ENCODE data around the gene ABHD15. TPM values are rescaled to one million over a fixed set of nuclear protein-coding genes. Genes with fewer than 3 reads are reported as not detected.

ABHD15 gene
- total RNA-seq, 1 donor from 2014 or later = 6.3 TPM

GRCh38 chr17:29608986-29609385, 42.1 kb upstream of the ABHD15 start:
- Histone ChIP-seq H3K4me3 (ENCODE audit: low read depth, low read length) (no peak overlapping the region), H3K27me3 (ENCODE audit: control insufficient read depth, insufficient read depth, low read length) (no peaks in the 10 kb centered on the region), H3K36me3 (ENCODE audit: control insufficient read depth, insufficient read depth, low read length) (peaks cover 2% of the 10 kb centered on the region)
- FAIRE-seq (no peak), DNase-seq (ENCODE audit: low read depth) (no peak)
- no peak for TF ChIP-seq CTCF (IDR thresholded peaks at IDR 0.05; ENCODE audit: insufficient read depth, low read length, severe bottlenecking)

GRCh38 chr17:29607557-29608195, 40.8 kb upstream of the ABHD15 start:
- H3K36me3 ChIP-seq (ENCODE audit: control insufficient read depth, insufficient read depth, low read length) = peaks cover 2% of the 10 kb centered on the region
- no peak for DNase-seq (ENCODE audit: low read depth)
- no peak for TF ChIP-seq CTCF (IDR thresholded peaks at IDR 0.05; ENCODE audit: insufficient read depth, low read length, severe bottlenecking)
- no peak for FAIRE-seq
- H3K27me3 ChIP-seq (ENCODE audit: control insufficient read depth, insufficient read depth, low read length) = no peaks in the 10 kb centered on the region
- no peak overlapping the region for H3K4me3 ChIP-seq (ENCODE audit: low read depth, low read length)

GRCh38 chr17:29603109-29603674, 36.4 kb upstream of the ABHD15 start:
- no peak for TF ChIP-seq CTCF (IDR thresholded peaks at IDR 0.05; ENCODE audit: insufficient read depth, low read length, severe bottlenecking)
- Histone ChIP-seq H3K4me3 (ENCODE audit: low read depth, low read length) (no peak overlapping the region), H3K27me3 (ENCODE audit: control insufficient read depth, insufficient read depth, low read length) (no peaks in the 10 kb centered on the region), H3K36me3 (ENCODE audit: control insufficient read depth, insufficient read depth, low read length) (no peaks in the 10 kb centered on the region)
- DNase-seq (ENCODE audit: low read depth) (no peak), FAIRE-seq (no peak)

- DNase-seq (ENCODE audit: low read depth) (no peak), FAIRE-seq (no peak)
- Histone ChIP-seq H3K4me3 (ENCODE audit: low read depth, low read length) (no peak overlapping the region), H3K27me3 (ENCODE audit: control insufficient read depth, insufficient read depth, low read length) (no peaks in the 10 kb centered on the region), H3K36me3 (ENCODE audit: control insufficient read depth, insufficient read depth, low read length) (no peaks in the 10 kb centered on the region)
- TF ChIP-seq CTCF (IDR thresholded peaks at IDR 0.05; ENCODE audit: insufficient read depth, low read length, severe bottlenecking) = no peak
Observed at GRCh38 chr17:29597361-29598172, 30.7 kb upstream of the ABHD15 start.

GRCh38 chr17:29596811-29597210, 30.0 kb upstream of the ABHD15 start:
- no peak overlapping the region for H3K4me3 ChIP-seq (ENCODE audit: low read depth, low read length)
- no peak for TF ChIP-seq CTCF (IDR thresholded peaks at IDR 0.05; ENCODE audit: insufficient read depth, low read length, severe bottlenecking)
- no peak for FAIRE-seq
- no peak for DNase-seq (ENCODE audit: low read depth)
- no peaks in the 10 kb centered on the region for H3K27me3 ChIP-seq (ENCODE audit: control insufficient read depth, insufficient read depth, low read length)
- H3K36me3 ChIP-seq (ENCODE audit: control insufficient read depth, insufficient read depth, low read length) = no peaks in the 10 kb centered on the region

All from bronchial epithelial cell (primary cell).